GM03348 (cell line): ENCODE data around the gene RIT2.
"Not testable (repeated sequence)": the region's sequence is repeated elsewhere in the genome, so short reads cannot be mapped to it uniquely, and the experiment has no call there.

Experiments used
- DNase-seq: peaks from one replicate; pipeline ENCODE4 v3.0.0; 2012; ENCODE audit warnings: low spot score

Gene RIT2

DNA sequence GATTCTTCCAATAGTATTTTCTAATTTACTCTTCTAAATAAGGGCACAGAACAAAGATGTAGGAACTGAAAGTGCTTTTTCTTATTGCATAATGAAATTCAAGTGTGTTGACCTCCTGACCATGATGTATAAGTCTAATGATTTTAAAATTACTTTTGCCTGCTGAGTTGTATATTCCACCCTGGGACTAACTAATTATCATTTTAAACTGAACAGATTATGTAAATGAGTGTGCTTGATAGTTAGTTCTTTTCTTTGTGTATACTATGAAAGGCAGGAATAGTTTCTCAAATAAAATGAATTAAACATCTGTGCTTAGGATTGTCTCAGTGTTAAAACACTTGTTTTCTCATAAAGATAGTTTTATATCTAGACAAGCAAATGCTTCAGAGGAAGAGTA, 284.5 kb downstream of the RIT2 start:
- DNase-seq: no peak

DNA sequence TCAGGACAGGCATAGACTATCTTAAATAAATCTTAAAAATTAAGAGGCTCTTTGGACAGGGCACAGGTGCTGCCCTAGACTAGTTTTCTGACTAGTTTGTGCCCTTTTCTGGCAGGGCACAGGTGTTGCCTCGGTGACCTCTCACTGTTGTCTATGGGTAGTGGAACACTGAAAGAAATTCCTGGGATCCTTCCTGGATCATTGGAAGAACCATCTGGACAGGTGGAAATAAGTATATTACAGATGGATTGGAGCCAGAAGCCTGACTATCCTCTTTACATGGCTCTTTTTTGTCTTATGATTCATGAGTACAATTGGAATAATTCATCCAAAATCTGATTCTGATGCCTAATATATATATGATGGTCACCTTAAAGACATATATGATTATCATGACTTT, 286.6 kb downstream of the RIT2 start:
- DNase-seq: no peak

DNA sequence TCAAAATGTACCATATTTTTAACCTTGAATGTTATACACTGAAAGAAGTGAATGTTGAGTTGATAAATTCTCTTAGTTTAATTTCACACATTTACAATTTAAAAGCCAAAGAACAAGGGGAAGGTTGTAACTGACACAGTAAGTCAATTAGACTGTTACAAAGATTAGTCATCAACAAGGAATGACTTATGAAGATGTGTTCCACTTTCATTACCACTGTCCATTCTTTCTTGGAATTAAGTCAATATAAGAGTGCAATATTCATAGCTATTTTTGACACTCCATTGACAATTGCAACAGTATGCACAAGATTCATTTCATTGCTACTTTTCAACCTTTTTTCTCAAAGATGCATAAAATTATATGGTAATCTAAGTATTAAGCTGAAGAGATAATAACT, 291.3 kb downstream of the RIT2 start:
- DNase-seq: no peak

DNA sequence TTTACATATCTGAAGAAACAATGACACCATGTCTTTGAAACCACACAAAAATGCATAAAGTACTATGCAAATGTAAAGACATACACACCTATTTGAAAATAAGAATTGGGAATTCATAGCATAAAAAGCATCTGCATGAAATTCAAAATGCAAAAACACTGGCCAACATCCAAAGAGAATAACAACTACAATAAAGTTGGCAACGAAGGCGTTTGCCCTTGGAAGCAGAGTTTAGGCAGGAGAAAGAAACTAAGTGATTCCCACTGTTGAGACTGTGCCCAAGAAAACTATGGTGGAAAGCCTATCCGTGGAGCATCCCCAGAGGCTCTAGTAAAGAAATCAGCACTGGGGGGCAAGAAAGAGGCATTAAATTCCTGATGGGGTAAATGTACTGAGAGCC, 292.8 kb downstream of the RIT2 start:
- no peak for DNase-seq

DNA sequence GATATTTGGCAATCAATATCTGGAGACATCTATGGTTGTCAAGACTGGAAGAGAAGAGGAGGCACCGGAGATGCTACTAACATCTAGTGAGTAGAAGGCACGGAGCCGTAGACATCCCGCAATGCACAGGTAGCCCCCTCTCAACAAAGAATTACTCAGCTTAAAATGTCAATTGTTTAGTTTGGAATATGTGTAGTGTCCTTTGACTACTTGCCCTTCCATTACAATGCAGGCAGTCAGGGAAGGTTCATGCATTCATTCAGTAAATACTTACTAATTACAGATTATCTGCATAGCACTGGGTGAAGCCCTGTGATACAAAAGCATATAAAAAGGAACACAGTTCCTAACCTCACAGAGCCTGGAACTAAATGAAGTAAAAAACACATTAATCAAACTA, 294.0 kb downstream of the RIT2 start:
- no peak for DNase-seq

DNA sequence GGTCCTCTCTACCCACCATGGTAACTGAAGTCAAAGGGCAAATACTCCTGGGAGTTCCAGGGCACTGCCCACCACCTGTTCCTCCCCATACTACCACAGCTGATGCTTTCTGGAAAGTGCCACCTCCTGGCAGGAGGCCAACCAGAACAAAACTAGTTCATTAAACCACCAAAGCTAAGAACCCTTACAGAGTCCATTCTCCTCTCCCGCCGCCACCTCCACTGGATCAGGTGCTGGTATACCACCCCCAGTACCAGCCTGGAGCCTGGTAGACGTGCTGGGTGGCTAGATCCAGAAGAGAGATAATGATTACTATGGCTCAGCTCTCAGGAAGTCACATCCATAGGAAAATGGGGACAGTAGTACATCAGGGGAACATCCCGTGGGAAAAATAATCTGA, 300.9 kb downstream of the RIT2 start:
- no peak for DNase-seq

DNA sequence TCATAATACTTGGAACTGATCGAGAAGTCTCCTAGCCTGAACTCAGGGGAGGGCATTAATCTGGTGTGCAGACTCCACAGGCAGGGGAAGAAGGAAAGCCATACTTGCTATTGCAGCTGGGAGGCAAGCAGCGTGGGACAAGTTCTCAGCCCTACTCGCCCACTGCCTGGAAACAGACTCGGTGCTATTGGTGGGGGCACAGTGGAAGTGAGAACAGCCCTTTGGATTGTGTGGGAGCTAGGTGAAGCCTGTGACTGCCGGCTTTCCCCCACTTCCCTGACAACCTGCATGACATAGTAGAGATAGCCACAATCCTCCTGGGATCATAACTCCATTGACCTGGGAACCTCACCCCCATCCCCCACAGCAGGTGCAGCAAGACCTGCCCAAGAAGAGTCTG, 301.3 kb downstream of the RIT2 start:
- DNase-seq: no peak

DNA sequence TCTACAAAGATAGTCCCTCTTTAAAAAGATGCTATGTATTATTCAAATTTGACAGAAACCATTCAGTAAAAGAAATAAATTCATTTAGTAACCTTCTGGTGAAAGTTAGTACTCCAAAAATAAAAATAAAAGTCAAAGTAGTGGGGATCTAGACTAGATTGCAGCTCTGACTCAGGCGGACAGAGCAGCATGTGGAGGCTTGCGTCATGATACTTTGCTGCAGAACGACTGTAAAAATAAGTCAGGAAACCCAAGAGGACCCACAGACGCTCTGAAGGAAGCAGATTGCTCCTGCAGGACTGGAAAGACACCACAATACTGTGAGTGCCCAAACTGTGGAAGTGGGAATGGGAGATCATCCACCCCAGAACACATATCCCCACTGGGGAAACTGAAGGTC, 301.9 kb downstream of the RIT2 start:
- DNase-seq: no peak

DNA sequence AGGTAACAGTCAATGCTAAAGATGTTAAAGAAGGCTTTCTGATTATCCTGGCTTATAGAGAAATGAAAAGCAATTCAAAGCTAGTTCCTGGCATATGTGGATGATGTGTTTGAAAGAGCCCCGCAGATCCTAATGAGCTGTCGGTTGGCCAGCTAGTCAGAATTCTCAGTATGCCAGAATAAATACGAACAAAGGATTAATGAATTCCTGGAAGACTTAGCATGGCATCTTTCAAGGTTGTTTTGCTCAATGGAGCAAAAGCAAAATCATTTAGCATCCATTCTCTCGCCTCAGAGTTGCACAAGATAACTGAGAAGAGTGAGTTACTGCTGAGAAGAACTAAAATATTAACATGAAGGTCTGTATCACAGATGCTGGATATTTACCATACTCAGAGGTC, 307.6 kb downstream of the RIT2 start:
- no peak for DNase-seq

DNA sequence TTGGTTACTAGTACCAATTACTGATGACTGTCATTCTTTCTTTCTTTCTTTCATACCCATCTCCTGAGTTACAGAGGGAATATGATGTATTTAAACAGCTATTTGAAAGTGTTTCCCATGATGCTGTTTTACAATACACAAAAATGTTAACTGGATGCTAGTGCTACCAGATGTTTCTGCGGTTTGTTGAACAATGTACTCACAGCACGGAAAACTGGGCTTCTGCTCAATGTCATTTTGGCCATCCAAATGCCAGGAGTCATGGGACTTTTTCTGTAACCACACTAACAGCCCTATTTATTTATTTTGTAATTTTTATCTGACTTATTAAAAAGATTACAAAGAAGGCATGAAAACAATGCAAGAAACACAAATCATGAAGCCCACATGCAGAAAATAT, 313.8 kb downstream of the RIT2 start:
- peak; percentile 6 for DNase-seq

DNA sequence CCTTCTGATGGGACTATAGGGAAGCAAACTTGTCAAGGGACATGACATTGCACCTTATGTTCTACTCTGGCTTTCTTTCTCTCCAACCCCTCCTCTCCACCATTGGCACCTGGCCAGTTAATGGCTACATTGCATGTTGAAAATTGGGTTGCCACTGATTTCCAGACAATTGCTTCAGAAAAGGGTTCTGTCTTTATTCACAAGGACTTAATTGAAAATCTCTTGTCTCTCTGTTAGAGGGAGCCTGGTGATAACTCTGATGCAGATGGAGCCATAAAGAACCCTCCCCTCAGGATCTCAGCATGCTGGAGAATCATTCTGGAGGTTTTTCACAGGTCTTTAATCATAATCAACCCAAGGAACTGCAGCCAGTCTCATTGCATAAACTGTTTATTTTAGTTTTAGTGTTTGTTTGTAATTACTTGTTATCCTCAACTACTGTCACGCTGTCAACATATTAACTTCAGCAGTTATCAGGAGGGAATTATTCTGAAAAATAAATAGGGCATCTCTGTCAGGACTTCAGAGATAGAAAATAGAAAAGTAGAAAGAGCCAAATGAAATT, 316.8 kb downstream of the RIT2 start:
- DNase-seq: no peak

DNA sequence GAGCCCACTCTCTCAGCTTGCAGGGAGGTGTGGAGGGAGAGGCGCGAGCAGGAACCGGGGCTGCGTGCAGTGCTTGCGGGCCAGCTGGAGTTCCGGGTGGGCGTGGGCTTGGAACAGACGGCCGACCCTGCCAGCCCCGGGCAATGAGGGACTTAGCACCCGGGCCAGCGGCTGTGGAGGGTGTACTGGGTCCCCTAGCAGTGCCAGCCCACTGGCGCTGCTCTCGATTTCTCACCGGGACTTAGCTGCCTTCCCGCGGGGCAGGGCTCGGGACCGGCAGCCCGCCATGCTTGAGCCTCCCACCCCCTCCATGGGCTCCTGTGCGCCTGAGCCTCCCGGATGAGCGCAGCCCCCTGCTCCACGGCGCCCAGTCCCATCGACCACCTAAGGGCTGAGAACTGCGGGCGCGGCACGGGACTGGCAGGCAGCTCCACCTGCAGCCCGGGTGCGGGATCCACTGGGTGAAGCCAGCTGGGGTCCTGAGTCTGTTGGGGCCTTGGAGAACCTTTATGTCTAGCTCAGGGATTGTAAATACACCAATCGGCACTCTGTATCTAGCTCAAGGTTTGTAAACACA, 320.2 kb downstream of the RIT2 start:
- DNase-seq: not testable (repeated sequence)

DNA sequence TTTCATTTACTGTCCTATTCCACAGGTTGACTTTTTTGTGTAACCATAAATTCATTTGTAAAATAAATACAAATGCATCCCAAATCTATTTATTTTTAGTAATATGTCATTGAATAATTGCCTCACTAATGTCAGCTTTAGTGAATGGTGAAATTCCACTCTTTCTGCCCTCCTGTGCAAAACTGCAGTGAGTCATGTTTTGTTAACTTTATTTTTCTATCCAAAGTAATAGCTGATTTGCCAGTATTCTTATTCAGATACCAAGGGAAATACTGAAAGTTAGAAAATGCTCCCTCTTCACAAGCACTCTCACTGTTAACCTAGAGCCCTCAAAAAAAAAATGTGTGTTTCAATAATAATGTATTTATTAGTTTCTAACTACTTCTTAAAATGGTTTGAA, 322.8 kb downstream of the RIT2 start:
- no peak for DNase-seq

DNA sequence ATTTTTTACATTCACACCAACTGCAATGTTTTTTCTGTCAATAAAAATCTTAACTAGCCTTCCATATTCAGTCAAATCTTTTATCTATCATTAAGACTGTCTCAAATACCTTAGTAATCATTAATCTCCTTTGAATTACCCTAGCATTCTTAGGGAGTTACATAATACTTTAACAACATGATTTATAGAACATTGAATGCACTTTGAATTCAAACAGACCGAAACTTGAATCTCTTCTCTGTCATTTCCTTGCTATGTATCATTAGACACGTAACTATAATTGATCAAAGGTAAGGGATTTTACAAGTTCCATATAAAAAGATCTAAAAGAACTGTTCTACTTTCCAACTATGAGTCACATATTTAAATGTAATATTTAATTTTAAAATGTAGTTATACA, 330.9 kb downstream of the RIT2 start:
- no peak for DNase-seq

DNA sequence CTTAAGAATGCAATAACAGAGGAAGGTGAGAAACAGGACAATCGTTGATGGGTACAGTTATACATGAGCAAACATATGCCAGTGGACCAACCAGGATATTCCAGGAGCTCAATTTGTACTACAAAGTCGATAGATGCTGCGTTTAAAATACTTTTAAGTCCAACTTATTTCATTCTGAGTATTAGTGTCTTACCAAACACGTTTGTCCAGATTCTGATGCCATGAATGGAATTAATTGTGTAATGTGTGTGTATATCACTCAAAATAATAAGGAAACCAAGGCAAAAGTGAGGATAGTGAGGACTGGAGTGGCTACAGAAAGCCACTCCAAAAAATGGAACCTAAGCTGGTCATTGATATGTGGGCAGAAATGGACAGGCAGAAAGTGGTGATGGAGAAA, 332.6 kb downstream of the RIT2 start:
- no peak for DNase-seq

DNA sequence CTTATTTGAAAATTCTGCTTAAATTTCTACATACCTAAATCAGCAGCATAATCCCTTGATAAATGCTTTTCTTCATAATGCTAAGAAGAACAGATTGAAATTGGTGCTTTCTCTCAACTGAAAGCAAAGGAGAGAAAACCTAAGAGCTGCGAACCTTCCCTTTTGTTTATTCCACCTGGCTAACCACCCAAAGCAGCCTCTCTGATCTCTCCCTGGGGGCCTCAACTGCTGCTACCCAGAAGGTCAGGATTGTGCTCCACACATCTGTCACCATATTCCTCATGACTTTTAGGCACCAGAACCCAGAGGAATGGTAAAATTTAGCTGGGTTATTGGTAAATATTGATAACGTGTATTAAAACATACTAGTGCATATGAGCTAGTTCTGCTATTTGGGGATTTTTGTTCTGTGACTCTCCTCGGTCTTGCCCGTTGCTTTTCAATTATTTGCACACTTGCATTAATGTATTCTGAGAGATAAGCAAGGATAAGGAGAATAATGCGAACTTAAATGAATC, 334.1 kb downstream of the RIT2 start:
- no peak for DNase-seq

DNA sequence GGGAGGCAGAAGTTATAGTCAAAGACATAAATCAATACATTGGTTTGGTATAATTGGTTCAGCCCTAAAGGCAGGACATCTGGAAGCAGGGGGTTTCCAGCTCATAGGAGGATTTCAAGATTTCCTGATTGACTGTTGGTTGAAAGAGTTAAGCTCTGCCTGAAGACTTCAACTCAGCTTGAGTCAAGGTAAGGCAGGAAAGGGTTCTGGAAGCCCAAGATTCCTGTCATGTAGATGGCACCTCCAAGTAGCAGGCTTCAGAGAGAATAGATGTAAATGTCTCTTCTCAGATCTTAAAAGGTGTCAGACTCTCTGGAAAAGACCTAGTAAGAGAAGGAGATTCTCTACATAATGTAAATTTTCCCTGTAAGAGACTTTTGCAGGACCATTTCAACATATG, 335.3 kb downstream of the RIT2 start:
- no peak for DNase-seq

DNA sequence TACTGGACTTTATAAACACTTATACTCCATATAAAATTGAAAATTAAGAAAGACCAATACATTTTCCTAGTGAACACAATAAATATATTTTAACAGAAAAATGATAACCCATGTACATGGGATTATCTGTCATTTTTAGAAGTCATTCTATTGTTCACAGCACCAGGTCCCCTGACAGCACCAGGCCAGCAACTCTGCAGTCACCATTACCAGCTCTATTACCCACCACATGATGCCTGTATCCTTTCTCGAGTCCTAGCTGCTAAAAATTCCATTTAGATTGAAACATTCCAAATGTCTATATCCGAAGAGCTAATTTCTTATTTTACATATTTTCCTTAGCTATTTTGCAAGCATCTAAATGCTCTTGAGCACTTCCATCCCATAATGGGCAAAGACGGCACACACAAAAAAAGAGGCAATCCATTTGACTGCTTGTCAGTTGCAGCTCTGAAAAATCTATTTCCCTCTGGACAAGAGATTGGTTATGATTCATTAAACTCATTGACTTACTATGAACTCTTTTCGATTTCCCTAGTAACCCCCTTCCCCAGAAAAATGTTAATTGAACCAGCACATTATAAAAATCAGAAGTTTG, 336.9 kb downstream of the RIT2 start:
- DNase-seq: no peak

DNA sequence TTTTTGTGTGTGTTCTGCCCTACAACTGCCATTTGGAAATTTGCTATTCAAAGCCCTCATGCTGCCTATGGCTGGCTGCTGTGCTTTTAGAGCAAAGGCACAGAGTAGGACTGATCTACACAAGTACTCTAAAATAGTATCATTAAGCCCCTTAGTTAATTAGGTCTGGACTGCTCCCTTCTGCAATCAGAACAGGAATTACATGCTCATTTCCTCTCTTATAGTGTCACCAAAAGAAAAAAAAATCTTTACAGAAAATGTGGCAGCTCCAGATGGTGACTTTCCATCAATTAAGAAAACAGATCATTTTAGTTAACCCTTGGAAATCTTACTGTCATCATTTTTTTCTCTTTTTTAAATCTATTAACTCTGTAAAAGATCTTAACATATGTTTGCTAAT, 337.5 kb downstream of the RIT2 start:
- no peak for DNase-seq

DNA sequence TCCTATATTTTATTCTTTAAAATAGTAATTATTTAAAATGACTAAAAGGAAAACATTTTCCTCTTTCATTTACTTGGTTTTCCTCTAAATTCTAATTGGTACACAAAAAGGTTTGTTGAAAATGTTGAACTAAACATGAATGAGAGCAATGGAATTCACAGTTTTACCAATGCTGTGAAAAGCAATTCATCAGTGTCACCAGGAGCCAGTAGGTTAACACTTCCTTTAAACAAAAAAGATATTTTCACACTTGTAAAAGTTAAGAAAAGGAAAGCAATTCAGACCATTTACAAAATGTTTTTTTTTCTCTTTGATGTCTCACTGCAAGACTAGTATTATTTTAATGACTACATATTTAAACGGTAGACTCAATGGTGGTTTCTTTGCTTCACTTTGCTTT, 341.6 kb downstream of the RIT2 start:
- no peak for DNase-seq

DNA sequence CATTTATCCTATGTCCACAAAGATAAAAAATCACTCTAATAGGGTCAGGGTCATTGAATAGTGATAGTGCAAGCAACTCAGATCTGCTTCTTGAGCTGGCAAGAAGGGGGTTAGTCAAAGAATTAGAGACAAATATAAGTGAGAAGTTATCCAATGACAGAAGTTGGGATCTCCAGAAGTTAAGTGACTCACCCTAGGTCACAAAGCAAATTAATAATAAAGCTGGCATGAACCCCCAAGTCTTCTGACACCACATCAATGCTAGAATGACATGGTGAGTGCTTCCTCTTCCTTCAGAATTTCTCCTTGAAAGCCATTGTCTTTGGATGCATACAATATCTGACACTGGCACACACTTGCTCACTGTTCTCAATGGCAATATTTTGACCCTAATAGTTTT, 343.5 kb downstream of the RIT2 start:
- no peak for DNase-seq

DNA sequence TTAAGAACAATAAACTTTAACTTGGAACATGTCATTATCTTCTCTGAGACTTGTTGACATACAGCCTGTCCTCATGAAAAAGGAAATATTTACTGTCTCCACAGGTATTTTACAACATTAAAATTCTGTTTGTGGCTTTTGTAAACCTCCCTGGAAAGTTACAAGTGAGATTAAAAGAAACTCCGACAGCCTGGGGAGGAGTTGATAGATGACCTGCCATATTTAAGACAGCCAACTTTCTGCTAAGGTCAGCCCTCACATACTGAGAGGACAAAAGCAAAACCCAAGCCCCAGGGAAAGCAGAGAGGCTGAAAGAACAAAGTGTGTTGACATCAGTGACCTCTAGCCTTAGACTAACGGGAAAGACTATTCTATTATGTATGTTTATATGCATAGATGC, 350.2 kb downstream of the RIT2 start:
- no peak for DNase-seq

DNA sequence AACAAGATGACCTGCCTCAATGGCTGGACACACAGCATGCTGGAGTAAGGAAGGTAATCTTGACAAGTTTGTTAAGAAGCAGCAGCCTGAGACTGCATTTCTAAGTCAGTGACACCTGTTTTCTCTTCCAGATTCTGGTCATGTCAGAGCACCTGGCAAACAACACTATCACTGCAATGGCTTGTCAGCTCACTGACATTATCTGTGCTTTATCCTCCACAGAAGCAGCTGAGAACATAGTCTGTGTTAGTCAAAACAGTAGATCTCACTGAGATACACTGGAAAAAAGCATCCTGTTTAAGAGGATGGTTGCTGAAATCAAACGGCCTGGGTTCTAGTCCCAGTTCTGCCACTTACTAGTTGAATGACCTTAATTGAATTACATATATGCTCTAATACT, 355.2 kb downstream of the RIT2 start:
- DNase-seq: no peak

DNA sequence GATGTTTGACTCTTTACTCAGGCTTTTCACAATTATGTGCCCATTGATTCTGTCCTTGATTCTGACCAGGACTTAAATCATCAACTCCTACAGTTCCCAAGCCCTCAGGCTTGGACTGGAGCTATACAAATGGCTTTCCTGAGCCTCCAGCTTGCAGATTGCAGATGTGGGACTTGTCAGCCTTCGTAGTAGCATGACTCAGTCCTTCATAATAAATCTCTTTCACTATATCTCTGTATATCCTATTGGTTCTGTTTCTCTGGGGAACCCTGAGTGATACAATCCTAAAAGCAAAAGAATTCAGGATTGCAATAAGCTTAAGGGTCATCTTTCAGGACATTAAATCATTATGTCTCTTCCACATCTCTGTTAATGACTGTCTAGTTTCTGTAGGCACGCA, 356.6 kb downstream of the RIT2 start:
- DNase-seq: no peak
